Measurements from ENCODE around the gene RILPL1.
"Not testable (repeated sequence)": the region's sequence is repeated elsewhere in the genome, so short reads cannot be mapped to it uniquely, and the experiment has no call there.

Gene RILPL1, protein sequence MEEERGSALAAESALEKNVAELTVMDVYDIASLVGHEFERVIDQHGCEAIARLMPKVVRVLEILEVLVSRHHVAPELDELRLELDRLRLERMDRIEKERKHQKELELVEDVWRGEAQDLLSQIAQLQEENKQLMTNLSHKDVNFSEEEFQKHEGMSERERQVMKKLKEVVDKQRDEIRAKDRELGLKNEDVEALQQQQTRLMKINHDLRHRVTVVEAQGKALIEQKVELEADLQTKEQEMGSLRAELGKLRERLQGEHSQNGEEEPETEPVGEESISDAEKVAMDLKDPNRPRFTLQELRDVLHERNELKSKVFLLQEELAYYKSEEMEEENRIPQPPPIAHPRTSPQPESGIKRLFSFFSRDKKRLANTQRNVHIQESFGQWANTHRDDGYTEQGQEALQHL

GRCh38 chr12:123533672-123534643 is at the start of gene RILPL1:
RILPL1 (minus strand) TSS chr12:123533719; CDS start chr12:123533482, 237 bp downstream.
- DNase-seq: no peak

- no peak for DNase-seq
Observed at GRCh38 chr12:123580772-123581171, 47.3 kb upstream of the RILPL1 start.

DNA sequence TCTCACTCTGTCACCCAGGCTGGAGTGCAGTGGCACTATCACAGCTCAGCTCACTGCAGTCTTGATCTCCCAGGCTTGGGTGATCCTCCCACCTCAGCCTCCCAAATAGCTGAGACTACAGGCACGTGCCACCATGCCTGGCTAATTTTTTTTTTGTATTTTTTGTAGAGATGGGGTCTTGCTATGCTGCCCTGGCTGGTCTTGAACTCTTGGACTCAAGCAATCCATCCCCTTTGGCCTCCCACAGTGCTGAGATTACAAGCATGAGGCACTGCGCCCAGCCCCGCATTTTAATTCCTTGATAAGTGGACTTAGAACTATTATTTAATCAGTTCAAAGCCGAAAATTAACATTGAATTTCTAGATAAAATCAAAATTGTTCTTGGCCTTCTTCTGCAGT is 45.3 kb upstream of the RILPL1 start:
- not testable (repeated sequence) for DNase-seq

DNA sequence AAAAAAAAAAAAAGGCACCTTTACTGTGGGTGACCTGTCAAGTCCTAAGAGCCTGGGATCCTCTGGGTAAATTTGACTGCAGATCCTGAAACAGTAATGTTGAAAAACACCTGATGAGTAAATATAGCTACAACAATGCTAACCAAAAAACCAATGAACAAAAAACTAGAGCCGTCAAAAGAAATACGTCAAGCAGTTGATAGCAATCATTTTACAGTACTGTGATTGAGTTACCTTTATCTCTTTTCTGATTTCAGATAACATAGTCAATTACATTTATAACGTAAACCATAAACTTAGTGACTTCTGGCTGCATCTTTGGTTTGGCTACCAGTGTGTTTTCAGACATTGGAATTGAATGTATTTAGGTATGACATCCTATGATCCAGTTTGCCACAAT is 44.7 kb upstream of the RILPL1 start:
- no peak for DNase-seq

DNA sequence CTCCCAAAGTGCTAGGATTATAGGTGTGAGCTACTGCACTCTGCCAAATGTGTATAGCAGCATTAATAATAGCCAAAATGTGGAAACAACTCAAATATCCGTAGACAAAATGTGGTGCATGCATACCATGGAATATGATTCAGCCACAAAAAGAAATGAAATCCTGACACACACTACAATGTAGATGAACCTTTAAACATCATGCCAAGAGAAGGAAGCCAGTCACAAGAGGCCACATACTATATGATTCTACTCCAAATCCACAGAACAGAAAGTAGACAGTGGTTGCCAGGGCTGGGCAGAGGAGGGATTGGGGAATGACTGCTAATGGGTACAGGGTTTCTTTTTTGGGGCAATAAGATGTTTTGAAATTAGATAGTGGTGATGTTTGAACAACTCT is 43.1 kb upstream of the RILPL1 start:
- DNase-seq: no peak

DNA sequence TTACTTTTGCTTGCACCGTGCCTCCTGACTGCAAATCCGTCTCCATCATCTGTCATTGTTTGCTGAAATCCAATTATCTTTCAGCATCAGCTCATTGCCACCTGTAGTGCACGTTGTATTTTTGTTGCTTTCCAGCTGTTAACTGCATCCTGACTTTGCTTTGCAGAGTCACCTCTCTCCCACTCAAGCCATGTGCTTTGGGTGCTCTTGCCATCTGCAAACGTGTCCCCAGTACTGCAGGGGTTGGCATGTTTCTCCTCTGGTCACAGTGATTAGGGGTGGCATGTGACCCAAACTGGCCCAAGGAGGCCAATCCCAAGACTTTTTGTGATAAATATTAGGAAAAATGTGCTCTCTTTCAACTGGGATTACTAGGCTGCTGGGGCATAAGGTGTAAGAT is 40.4 kb upstream of the RILPL1 start:
- DNase-seq: no peak

DNA sequence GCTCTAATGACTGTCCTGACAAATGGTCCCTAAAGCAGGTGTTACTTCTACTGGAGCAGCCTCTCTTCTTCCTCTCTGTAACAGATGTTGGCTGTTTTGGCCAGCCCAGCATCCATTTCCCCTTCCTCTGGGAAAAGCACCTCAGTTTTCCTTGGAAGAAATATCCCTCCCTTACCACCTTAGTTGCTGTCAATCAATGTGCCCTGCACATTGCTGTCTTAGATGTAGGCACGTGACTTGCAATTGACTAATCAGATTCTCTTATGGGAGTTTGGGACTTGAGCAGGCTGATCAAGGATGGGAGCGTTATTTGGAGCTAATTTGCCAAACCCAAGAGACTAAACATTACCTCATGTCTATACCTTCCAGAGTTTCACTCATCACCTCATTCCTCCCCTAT is 38.9 kb upstream of the RILPL1 start:
- DNase-seq: no peak

GRCh38 chr12:123571343-123571813 is 37.9 kb upstream of the RILPL1 start:
- DNase-seq: no peak

- no peak for DNase-seq
Observed at GRCh38 chr12:123559468-123559867, 25.9 kb upstream of the RILPL1 start.

DNA sequence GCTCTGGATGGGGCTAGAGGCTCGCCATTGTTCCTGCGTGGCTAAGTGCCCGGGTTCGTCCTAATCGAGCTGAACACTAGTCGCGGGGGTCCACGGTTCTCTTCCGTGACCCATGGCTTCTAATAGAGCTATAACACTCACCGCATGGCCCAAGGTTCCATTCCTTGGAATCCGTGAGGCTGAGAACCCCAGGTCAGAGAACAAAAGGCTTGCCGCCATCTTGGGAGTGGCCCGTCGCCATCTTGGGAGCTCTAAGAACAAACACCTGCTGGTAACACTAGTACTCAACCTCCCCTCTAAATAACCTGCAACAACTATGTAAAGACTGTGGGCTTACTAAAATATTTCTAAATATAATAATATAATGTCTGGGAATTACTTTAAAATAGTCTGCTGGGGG is 25.0 kb upstream of the RILPL1 start:
- DNase-seq: not testable (repeated sequence)

GRCh38 chr12:123554843-123555242 is 21.3 kb upstream of the RILPL1 start:
- not testable (repeated sequence) for DNase-seq

DNA sequence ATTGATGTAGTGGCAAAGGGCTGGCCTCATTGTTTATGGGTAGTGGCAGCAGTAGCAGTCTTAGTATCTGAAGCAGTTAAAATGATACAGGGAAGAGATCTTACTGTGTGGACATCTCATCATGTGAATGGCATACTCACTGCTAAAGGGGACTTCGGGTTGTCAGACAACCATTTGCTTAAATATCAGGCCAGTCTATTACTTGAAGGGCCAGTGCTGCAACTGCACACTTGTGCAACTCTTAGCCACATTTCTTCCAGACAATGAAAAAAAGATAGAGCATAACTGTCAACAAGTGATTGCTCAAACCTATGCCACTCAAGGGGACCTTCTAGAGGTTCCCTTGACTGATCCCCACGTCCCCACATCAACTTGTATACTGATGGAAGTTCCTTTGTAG is 20.6 kb upstream of the RILPL1 start:
- DNase-seq: not testable (repeated sequence)

DNA sequence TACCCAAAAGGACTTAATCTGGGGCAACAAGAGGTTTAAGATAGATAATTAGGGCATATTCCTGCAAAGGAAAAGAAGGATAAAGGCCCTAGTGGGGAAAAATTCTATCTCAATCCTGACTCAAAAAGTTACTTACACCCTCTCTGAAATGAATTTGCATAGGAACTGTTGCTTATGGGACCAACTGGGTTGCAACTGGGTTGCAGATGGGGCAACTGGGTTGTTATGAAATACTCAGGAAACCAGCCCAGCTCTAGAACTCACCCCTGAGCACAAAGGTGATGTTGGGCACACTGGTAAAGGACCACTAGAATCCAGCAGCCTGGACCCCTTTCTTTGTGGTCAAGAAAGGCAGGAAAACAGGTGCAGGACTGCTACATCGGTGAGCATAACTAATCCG is 17.2 kb upstream of the RILPL1 start:
- no peak for DNase-seq

DNA sequence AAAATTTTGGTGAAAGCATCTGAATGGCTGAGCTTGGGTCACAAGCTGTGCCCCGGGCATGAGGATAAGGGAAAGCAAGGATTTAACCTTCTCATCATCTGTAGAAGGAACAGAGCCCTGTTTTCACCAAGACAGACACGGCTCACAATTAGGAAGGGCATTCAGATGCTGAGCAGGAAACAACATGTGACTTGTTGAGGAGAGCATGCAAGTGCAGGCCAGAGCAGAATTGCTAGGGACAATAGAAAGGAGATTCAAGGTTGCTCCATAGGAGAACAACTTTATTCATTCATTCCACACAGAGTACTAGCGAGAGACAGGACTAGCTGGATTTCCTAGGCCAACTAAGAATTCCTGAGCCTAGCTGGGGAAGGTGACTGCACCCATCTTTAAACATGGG is 14.6 kb upstream of the RILPL1 start:
- no peak for DNase-seq

DNA sequence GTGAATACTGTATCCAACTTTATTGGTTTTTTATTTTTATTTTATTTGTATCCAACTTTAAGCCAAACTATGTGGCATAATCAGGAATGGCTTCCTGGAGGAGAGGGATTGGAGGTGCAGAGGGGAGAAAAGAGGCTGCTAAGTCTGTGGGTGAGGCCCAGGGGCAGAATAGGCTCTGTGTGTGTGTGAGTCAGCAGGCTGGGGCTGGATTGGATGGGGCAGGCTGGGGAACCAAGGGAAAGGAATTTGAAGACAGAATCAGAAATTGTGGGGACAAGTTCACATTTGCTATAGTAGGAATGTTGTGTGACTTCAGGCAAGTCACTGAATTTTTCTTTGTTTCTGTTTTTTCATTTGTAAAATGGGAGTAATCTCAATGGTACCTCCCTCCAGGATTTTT is 12.8 kb upstream of the RILPL1 start:
- DNase-seq: no peak

DNA sequence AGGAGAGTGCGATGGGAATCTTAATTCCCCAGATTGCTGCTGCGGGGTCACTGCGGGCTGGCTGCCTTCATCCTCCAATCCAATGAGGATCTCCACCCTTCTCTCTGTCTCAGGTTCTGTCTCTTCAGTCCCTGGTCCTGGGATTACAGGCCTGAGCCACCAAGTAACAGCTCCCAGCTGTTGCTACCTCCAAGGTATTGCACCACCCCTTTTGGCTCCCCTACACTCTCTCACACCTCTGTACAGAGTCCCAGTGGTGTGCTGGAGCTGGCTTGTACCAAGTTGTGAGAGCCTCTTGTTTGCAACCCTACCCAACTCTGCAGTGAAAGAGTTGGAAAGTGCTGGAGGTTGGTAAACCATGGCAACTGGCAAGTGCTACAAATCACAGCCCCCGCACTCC is 10.0 kb upstream of the RILPL1 start:
- no peak for DNase-seq

DNA sequence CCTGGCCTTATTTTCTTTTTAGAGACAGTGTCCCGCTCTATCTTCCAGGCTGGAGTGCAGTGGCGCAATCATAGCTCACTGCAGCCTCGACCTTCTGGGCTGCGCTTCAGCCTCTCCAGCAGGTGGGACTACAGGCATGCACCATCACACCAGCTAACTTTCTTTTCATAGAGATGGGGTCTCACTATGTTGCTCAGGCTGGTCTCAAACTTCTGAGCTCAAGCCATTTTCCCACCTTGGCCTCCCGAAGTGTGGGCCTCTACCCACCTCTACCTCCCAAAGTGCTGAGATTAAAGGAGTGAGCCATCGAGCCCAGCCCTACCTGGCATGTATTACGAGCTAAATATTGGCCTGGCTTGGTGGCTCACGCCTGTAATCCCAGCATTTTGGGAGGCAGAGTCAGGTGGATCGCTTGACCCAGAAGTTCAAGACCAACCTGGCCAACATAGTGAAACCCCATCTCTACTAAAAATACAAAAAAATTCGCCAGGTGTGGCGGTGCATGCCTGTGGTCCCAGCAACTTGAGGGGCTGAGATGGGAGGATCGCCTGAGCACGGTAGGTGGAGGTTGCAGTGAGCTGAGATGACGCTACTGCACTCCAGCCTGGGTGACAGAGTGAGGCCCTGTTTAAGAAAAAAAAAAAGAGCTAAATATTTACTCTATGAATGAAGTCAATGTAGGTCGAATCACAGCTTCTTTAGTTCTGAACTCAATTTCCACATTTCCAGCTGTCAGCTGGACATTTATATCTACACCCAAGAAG is 7.6 kb upstream of the RILPL1 start:
- DNase-seq: no peak

- not testable (repeated sequence) for DNase-seq
Observed at GRCh38 chr12:123535952-123536351, 2.4 kb upstream of the RILPL1 start.

GRCh38 chr12:123532808-123533649 is 490 bp downstream of the RILPL1 start:
- DNase-seq: peak; percentile 26

GRCh38 chr12:123532019-123532418 is 1.5 kb downstream of the RILPL1 start:
- no peak for DNase-seq

DNA sequence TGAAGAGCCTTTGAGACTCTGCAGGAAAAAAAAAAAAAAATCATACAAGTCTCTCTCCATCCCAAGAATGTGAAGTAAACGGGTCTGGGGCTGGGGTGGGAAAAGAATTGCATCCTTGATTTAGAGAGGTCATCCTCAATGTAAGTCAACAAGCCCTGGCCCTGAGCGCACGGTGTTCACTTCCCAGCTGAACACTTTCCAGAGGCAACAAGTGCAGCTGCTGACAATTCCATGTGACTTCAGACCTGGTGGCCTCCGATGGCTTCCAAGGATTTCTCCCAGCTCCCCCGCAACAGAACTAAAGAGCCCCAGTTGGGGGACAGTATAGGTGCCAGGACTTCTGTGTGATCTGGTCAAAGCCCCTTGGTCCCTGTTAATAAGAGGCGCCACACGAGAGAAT is 2.4 kb downstream of the RILPL1 start:
- DNase-seq: no peak

DNA sequence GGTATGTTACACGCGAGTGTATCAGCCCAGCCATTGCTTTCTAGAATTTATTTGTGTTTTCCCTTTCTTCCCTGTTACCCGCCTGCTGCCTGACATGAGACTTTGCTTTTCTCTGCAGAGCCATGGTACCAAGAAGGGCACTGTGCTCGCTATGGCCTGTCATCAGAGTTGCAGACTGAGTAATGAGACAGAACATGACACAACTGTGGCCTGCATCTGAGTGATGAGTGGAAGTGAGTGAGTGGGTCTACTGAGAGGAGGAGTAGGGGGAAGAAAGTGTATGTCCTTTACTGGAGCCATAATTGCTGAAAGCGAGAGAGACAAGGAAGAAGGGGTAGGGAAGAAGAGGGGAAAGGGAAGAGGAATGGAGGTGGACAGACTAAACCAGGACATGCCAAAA is 2.9 kb downstream of the RILPL1 start:
- no peak for DNase-seq

All from NCI-H774 (cell line).